Skin epidermis (tissue), 12 donors: ENCODE measurements around the gene CABP5.
"Not testable (repeated sequence)": the region's sequence is repeated elsewhere in the genome, so short reads cannot be mapped to it uniquely, and the experiment has no call there.

Experiments used
- H3K27ac ChIP-seq, 21 experiments: fragments of 200-600 bp; sonication (generic) in 11 of 21; one replicate each; pipeline ENCODE4 v1.5.0; 2020; ENCODE audit warnings: mild to moderate bottlenecking in 3 of 21, inconsistent platforms in 2 of 21, moderate library complexity in 2 of 21
- H3K4me3 ChIP-seq, 7 experiments: fragments of 200-600 bp; sonication (generic) in 2 of 7; one replicate each; pipeline ENCODE4 v1.5.0; 2020; ENCODE audit warnings: inconsistent platforms in 2 of 7, mild to moderate bottlenecking in 2 of 7, moderate library complexity in 1 of 7

CABP5 gene

DNA sequence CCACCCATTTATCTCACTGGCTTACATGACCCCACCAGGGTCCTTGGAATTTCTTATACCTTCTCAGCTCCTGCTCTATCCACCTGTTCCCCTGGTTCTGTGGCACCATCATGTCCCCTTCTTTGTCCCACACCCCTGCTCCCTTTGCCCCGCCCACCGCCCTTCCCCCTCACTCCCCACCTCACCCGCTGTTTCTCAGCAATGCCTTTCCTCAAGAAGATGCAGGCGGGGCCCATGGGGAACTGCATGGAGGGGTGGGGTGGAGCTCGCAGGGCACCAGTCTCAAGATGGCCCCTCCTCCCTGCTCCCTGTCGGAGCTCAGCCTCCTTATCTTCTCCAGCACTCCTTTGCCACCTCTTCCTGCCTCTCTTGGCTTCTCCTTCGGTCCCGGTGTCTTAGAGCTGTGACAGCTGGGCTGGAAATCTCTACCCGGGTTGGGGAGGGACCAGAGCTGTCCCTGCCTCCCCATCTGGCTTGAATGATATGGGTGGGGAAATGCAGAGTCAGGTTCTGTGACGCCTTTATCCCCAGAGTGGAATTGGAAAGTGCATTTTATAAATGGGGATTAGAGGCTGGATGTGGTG lies at the start of gene CABP5:
Gene CABP5 (minus strand): TSS at position 405 of the 584 bp plus-strand sequence. CDS start 157 bp downstream, at position 248.
- Histone ChIP-seq H3K4me3 (no peak within 1 kb of the TSS), H3K27ac (no peak within 1 kb of the TSS)

DNA sequence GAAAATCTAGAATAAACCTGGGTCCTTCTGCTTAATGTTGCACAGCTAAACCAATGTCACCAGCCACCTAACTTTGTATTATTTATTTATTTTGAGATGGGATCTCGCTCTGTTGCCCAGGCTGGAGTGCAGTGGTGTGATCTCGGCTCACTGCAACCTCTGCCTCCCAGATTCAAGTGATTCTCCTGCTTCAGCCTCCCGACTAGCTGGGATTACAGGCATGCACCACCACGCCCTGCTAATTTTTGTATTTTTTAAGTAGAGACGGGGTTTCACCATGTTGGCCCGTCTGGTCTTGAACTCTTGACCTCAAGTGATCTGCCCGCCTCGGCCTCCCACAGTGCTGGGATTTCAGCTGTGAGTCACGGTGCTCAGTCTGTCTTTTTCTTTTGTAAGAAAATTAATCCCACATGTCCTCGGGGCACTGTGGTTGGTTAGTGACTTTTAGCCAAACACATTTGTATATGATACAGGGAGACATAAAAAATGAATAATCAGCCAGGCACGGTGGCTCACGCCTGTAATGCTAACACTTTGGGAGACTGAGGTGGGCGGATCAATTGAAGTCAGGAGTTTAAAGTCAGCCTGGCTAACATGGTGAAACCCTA lies 47.3 kb upstream of the CABP5 start:
- not testable (repeated sequence) for H3K27ac ChIP-seq, H3K4me3 ChIP-seq

DNA sequence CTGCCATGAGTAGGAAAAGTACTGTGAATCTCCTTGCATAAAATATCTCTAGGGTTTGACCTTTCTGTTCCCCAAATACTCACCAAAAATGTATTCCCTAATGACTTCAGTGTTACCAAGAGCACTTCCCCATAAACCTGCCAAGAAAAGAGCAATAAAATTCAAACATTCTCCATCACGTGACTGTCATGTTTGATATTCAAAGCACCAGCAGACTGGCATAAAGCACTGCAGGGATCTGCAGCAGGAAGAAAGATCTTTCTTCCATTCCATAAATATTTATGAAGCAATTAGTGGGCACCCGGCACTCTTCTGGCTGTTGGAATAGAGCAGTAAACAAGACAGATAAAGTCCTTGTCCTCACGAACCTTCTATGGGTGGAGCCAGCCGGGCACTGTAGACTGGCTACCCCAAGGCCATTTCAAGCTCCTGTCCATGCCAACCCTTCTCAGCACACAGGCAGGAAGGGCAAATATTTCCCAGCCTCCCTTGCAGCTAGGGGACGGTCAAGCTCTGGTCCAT lies 46.5 kb upstream of the CABP5 start:
- Histone ChIP-seq H3K27ac (no peak overlapping the region), H3K4me3 (no peak overlapping the region)

GRCh38 chr19:48088991-48089390 lies 45.1 kb upstream of the CABP5 start:
- not testable (repeated sequence) for H3K27ac ChIP-seq, H3K4me3 ChIP-seq

DNA sequence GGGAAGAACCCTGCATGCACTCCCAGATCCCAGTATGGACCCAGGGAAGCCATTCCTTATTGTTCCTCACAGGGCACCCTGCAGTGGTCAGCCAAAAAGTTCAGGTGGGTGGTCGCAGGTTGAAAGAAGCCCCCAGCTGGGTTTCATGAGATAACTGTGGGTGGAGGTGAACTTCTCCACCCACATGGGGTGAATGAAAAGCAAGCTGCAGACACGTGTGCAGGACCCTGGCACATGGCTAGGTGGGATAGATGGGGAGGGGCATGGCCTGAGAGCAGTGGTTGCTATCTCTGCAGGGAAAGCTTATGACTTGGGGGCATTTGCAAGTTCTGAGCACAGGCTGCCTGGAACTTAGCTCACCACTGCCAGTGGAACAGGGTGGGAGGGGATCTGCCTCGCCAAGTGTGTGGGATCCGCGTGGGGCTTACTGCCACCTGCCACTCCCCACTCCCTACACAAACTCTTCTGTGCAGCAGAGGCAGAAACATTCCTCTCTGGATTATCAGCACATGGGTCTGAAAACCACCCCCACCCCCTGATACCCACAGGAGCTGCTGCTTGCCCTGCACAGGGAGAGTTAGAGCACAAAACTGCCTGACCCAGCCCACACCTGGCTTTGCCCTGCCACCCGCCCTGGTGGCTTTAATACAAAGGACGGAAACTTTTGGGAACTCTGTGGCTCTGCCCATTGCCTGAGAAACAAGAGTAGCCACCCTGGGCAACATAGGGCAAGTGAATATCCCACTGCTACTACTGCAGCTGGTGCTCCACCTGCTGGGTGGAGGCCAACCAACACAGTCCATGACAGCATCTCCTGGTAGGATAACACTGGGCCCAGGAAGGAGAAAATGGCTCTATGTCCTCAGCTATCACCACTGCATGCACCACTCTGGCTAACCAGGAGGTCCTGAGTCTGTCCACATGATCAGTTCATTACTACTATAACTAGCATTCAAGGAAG lies 42.3 kb upstream of the CABP5 start:
- Histone ChIP-seq H3K4me3 (no peak overlapping the region), H3K27ac (no peak overlapping the region)

- Histone ChIP-seq H3K27ac (no peak overlapping the region), H3K4me3 (no peak overlapping the region)
These were observed 41.2 kb upstream of the CABP5 start for GRCh38 chr19:48085076-48085475.

GRCh38 chr19:48081106-48081505 lies 37.2 kb upstream of the CABP5 start:
- Histone ChIP-seq H3K27ac (no peak overlapping the region), H3K4me3 (no peak overlapping the region)

- not testable (repeated sequence) for H3K4me3 ChIP-seq
These were observed 26.4 kb upstream of the CABP5 start for GRCh38 chr19:48070177-48070769.

DNA sequence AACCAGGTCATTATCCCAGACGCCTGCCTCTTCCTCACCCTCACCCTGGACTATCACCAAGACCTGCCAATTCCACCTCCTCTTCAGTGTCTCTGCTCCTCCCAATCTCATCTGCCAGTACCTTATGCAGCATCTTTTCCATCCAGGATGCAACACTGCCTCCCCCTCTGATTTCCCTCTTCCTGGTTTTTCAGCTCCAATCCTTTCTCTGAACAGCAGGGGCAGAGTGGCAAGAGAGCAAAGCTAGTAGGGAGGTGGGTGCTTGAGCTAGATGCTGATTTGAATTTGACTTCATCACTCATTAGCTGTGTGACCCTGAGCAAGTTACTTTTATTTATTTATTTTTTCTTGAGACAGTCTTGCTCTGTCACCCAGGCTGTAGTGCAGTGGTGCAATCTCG lies 25.6 kb upstream of the CABP5 start:
- Histone ChIP-seq H3K27ac (no peak overlapping the region), H3K4me3 (no peak overlapping the region)

More at GRCh38 chr19:48070177-48070769, 26.4 kb upstream of the CABP5 start:
- not testable (repeated sequence) for H3K27ac ChIP-seq

DNA sequence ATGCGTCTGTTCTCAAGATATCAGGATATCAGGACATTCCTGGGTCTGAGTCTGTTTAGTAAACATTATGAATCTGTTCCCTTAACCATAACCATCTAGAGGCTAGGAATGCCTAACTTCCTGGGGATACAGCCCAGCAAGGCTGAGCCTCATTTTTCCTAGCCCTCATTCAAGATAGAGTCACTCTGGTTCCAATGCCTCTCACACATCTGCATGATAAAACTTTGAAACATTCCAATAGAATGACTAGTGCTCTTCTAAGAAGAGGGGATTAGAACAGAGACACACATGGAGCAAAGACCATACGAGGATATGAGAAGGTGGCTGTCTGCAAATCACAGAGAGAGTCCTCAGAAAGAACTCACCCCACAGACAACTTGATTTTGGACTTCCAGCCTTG lies 20.6 kb upstream of the CABP5 start:
- Histone ChIP-seq H3K27ac (no peak overlapping the region), H3K4me3 (no peak overlapping the region)

GRCh38 chr19:48061401-48062344 lies 17.8 kb upstream of the CABP5 start:
- Histone ChIP-seq H3K27ac (no peak overlapping the region), H3K4me3 (no peak overlapping the region)

GRCh38 chr19:48060381-48060780 lies 16.5 kb upstream of the CABP5 start:
- H3K4me3 ChIP-seq, result no peak overlapping the region

GRCh38 chr19:48059331-48059730 lies 15.5 kb upstream of the CABP5 start:
- H3K4me3 ChIP-seq, result no peak overlapping the region
- H3K27ac ChIP-seq, result no peak overlapping the region

More at GRCh38 chr19:48060381-48060780, 16.5 kb upstream of the CABP5 start:
- H3K27ac ChIP-seq, result no peak overlapping the region

DNA sequence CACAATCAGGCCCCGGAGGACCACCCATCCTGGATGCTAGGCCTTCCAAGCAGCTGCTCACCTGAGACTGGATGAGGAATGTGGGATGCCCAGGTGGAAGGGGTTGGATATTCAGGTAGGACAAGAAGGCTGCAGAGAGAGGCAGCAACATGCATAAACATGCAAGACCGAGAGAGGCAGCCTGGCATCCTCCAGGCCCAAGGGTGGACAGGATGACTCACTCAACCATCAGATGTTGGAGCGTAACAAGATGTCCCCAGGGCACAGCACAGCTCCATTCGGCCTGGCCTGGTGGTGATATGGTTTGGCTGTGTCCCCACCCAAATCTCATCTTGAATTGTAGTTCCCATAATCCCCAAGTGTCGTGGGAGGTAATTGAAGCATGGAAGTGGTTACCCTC lies 10.0 kb upstream of the CABP5 start:
- Histone ChIP-seq H3K4me3 (no peak overlapping the region), H3K27ac (no peak overlapping the region)

DNA sequence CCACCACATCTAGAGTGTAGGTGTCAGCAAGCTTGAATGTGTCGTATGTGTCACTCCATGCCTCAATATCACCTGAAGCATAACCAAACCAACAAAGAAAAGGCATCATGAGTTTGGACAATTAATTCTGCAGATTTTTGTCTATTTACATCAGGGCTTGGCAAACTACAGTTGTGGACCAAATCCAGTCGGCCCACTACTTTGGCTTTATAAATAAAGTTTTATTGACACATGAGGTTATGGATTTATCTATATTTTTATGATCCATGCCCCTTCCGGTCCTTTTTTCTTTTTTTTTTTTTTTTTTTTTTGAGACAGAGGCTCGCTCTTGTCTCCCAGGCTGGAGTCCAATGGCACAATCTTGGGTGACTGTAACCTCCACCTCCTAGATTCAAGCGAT lies 9.2 kb upstream of the CABP5 start:
- Histone ChIP-seq H3K4me3 (no peak overlapping the region), H3K27ac (no peak overlapping the region)

DNA sequence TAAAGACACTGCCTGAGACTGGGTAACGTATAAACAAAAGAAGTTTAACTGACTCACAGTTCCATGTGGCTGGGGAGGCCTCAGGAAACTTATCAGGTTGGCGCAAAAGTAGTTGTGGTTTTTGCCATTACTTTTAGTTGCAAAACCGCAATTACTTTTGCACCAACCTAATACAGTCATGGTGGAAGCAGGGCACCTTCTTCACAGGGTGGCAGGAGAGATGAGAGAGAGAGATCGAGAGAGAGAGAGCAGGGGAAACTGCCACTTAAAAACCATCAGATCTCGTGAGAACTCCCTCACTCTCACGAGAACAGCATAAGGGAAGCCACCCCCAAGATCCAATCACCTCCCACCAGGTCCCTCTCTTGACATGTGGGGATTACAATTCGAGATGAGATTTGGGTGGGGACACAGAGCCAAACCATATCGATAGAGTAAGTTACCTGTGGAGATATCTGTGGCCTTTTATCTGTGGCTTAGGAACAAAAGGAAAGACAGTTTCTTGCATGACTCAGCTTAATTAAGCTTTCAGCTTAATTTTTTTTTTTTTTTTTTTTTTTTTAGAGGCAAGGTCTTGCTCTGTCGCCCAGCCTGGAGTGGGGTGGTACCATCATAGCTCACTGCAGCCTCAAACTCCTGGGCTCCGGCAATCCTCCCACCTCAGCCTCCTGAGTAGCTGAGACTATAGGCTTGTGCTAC lies 7.6 kb upstream of the CABP5 start:
- Histone ChIP-seq H3K27ac (no peak overlapping the region), H3K4me3 (no peak overlapping the region)

DNA sequence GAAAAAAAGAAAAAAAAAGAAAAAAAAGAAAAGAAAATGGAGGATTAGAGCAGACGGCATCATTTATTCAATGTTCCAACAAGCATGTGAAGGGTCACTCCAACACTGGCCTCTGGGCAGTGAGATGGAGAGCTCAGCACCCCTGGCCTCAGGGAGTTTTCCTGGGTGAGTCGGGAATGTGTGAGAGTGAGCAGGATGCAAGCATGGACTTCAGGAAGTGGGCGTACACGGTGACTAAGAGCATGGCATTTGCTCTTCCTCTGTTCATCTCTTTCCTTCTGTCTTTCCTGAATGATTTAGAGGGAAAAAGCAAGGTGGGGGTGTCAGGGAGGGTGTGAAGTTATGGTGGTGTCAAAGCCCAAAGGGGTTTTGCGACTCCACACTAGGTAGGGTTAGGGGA lies 682 bp upstream of the CABP5 start:
- no peak overlapping the region for H3K27ac ChIP-seq
- H3K4me3 ChIP-seq, result no peak overlapping the region

GRCh38 chr19:48041877-48042580 lies 1.9 kb downstream of the CABP5 start:
- H3K4me3 ChIP-seq, result no peak overlapping the region
- H3K27ac ChIP-seq, result no peak overlapping the region
